Heart right ventricle (tissue), 16 donors: ENCODE data around the gene BNIP3. TPM values are rescaled to one million over a fixed set of nuclear protein-coding genes. Genes with fewer than 3 reads are reported as not detected.

ENCODE experiments used
- ATAC-seq, 8 donors: fragments of 200-7000 bp; cut with Tn5 transposase; one replicate each; pipeline ENCODE4 v1.9.1; 2020; ENCODE audit warnings: mild to moderate bottlenecking in 8 of 8, moderate library complexity in 8 of 8, moderate number of reproducible peaks in 1 of 8
- DNase-seq, 2 donors: peaks; one replicate each; pipeline ENCODE4 v3.0.0-alpha.2; 2020
- H3K27ac ChIP-seq, 10 donors: fragments of 200-600 bp; sonication (generic) in 2 of 10; one replicate each; pipeline versions ENCODE4 v1.5.0 to v1.8.0; 2020 to 2022; ENCODE audit warnings: mild to moderate bottlenecking in 3 of 10
- H3K27me3 ChIP-seq, 7 donors: fragments of 200-600 bp; one replicate each; pipeline ENCODE4 v1.8.0; 2021 to 2022; ENCODE audit warnings: mild to moderate bottlenecking in 2 of 7
- H3K36me3 ChIP-seq, 9 donors: fragments of 200-600 bp; sonication (generic) in 1 of 9; one replicate each; pipeline versions ENCODE4 v1.5.0 to v1.8.0; 2020 to 2022; ENCODE audit warnings: mild to moderate bottlenecking in 2 of 9
- H3K4me1 ChIP-seq, 9 donors: fragments of 200-600 bp; sonication (generic) in 1 of 9; one replicate each; pipeline versions ENCODE4 v1.5.0 to v1.8.0; 2020 to 2022; ENCODE audit warnings: mild to moderate bottlenecking in 4 of 9
- H3K4me3 ChIP-seq, 10 donors: fragments of 200-600 bp; sonication (generic) in 2 of 10; one replicate each; pipeline versions ENCODE4 v1.5.0 to v1.8.0; 2020 to 2022; ENCODE audit warnings: mild to moderate bottlenecking in 7 of 10, moderate library complexity in 2 of 10
- H3K9me3 ChIP-seq, 11 donors: fragments of 200-600 bp in 10 of 11; sonication (generic) in 2 of 11; one replicate each; pipeline versions ENCODE4 v1.5.0 to v1.8.0; 2013 to 2022; ENCODE audit warnings: mild to moderate bottlenecking in 2 of 11, control low read depth in 1 of 11, moderate library complexity in 1 of 11
- WGBS, 2 donors: extraction: QIAGEN DNeasy Blood & Tissue Kit; methylation state at CpG; one replicate each; pipeline ENCODE4 v1.1.7; 2013; ENCODE audit warnings: inconsistent platforms in 1 of 2; 5-methylcytosine and 5-hydroxymethylcytosine counted together
- intact Hi-C, 10 donors: fragments of 100-400 bp; cut with DNase I; formaldehyde crosslinking; loops; one replicate each; pipeline versions ENCODE4 v1.11.1 to v1.14.2; 2022
- polyA plus RNA-seq, 2 donors: library from polyadenylated mRNA; stranded (reverse); fragments of 200-250 nt; gene quantifications; one replicate each; pipeline ENCODE4 v1.2.3, GENCODE V29; 2013
- total RNA-seq, 10 donors: library from RNA; stranded (reverse); fragmentation: NEBNext Ultra II Directional in 3 of 10; extraction: Animal tissue kit (Norgen Biotek cat#: 25700) in 3 of 10; gene quantifications; one replicate each; pipeline versions ENCODE4 v1.2.1 to v1.2.4, GENCODE V29; 2021 to 2023
- TF ChIP-seq, protein P1 (sequence below), 9 donors: fragments of 200-600 bp; sonication (generic) in 2 of 9; IDR thresholded peaks; one replicate each; pipeline versions ENCODE4 v1.5.0 to v1.8.0; 2021 to 2022; ENCODE audit warnings: antibody characterized with exemption in 9 of 9, mild to moderate bottlenecking in 5 of 9, moderate library complexity in 1 of 9
- donor health status: Arrhythmogenic right ventricular cardiomyopathy.
- donor health status: ischemic (EF 13 %, LVEDD 7.1; RV severe dilation, severe dysfunction).
- donor health status: healthy with polysubstance abuse.
- donor health status: DM: no; HTN: yes; CAD: no.
- donor health status: DM: no; HTN: no; CAD: no.
- donor health status: ischemic (EF 25% LVEDD 6.9; RV normal size, moderate dysfunction).
- donor health status: ischemic (EF 25% LVEDD 5.7; RV mildly dilated, moderate dysfunction).
- donor health status: healthy.
- donor health status: DM: yes; HTN: yes; CAD: no.
- donor health status: Ischemic cardiomyopathy.
- donor health status: ischemic (EF 35%, LVEDD 5.7; RV mildly dilated, moderate dysfunction).
- donor health status: nonischemic (EF 11% LVEDD 7.7; RV severe dilation, severe dysfunction).
- donor health status: DM: yes; HTN: yes; CAD: no.
- donor health status: PGD.
- donor health status: ischemic (EF 29% LVEDD 5.4; RV normal size, mild dysfunction).
- donor health status: nonischemic (EF 23%, LVEDD 6.1; RV moderate dilation, normal function).

The BNIP3 gene
- total and polyA plus RNA-seq, 12 donors: 34.6 to 211 (median 148) TPM

DNA sequence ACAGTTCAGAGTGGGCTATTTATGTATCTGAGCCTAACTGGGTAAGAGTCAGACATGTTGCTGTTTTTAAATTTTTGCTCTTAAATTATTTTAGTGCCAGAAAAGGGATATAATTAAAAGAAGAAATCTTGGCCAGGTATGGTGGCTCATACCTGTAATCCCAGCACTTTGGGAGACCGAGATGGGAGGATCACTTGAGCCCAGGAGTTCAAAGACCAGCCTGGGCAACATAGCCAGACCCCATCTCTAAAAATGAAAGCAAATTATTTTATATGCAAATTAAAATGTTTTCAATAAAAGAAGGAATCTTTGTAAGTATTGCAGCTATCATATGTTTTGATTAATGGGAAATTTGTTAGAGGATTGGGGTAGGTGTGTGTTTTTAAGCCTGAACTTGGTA, 39.3 kb downstream of the BNIP3 start:
- ATAC-seq (no peak), DNase-seq (no peak)
- H3K36me3 ChIP-seq: peaks cover 0 to 97% (median 45%) of the 10 kb centered on the region in 9 donors
- no peaks in the 10 kb centered on the region for H3K9me3 ChIP-seq
- H3K4me3 ChIP-seq: no peak overlapping the region
- TF ChIP-seq, protein P1, sequence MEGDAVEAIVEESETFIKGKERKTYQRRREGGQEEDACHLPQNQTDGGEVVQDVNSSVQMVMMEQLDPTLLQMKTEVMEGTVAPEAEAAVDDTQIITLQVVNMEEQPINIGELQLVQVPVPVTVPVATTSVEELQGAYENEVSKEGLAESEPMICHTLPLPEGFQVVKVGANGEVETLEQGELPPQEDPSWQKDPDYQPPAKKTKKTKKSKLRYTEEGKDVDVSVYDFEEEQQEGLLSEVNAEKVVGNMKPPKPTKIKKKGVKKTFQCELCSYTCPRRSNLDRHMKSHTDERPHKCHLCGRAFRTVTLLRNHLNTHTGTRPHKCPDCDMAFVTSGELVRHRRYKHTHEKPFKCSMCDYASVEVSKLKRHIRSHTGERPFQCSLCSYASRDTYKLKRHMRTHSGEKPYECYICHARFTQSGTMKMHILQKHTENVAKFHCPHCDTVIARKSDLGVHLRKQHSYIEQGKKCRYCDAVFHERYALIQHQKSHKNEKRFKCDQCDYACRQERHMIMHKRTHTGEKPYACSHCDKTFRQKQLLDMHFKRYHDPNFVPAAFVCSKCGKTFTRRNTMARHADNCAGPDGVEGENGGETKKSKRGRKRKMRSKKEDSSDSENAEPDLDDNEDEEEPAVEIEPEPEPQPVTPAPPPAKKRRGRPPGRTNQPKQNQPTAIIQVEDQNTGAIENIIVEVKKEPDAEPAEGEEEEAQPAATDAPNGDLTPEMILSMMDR (IDR thresholded peaks at IDR 0.05): no peak
- peaks cover 0 to 13% (median 7%) of the 10 kb centered on the region in 9 donors for H3K4me1 ChIP-seq
- H3K27ac ChIP-seq: no peak overlapping the region
- 96 to 100% methylated on average over 1 of the region's 1 CpG for WGBS, 2 donors
- no peaks in the 10 kb centered on the region for H3K27me3 ChIP-seq
- intact Hi-C loops: loop anchor here in 4 of 10 donors (5.0 kb wide), 2 partner anchors 40 to 55 kb away; partner anchors contain the start of gene PPP2R2D (in 3 of the 4)

DNA sequence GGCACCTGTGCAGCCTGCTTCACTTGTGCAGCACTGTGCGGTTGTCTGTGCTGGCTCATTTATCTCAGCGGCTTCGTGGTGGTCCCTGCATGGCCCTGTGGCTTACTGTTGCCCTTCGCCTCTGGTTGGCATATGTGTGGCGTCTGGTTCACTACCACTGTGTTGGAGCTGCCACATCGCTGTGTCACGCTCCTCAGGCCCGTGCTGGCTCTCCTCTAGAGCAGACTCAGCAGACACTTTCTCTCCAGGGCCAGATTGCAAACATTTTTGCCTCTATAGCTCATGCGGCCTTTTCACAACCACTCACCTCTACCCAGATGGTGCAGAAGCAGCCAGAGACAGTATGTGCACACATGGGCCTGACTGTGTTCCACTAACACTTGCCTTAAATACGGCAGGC, 43.0 kb downstream of the BNIP3 start:
- TF ChIP-seq, protein P1 (IDR thresholded peaks at IDR 0.05): no peak
- WGBS, 2 donors: 94 to 96% methylated on average over 10 of the region's 10 CpGs
- H3K27ac ChIP-seq: no peak overlapping the region
- ATAC-seq (no peak), DNase-seq (no peak)
- no peaks in the 10 kb centered on the region for H3K27me3 ChIP-seq
- H3K4me3 ChIP-seq: no peak overlapping the region
- intact Hi-C loops: loop anchor here in 1 of 10 donors (5.0 kb wide), 1 partner anchor 36 kb away; the partner anchor contains the start of gene PPP2R2D
- H3K9me3 ChIP-seq: no peaks in the 10 kb centered on the region
- H3K36me3 ChIP-seq: peaks cover 0 to 96% (median 33%) of the 10 kb centered on the region in 9 donors
- H3K4me1 ChIP-seq: peaks cover 0 to 32% (median 20%) of the 10 kb centered on the region in 9 donors

DNA sequence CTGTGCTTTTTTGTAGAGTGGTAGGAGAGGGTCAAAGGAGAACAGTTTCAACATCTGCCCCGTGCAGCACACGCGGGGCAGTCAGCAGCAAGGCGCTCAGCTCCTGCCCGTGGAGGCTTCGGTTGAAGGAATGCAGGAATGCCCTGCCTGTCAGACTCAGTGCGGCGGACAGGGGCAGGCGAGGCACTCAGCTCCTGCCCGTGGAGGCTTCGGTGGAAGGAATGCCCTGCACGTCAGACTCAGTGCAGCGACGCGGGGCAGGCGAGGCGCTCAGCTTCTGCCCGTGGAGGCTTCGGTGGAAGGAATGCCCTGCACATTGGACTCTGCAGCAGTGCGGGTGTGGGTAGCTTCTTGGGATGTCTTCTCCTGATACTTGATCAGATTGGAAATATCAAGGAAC, 43.9 kb downstream of the BNIP3 start:
- ATAC-seq (peak; percentile 72 to 90 (median 84)), DNase-seq (peak in 1 of 2 donors; percentile 35)
- TF ChIP-seq, protein P1 (IDR thresholded peaks at IDR 0.05): no peak
- Histone ChIP-seq H3K36me3 (peaks cover 0 to 89% (median 33%) of the 10 kb centered on the region in 9 donors), H3K27me3 (no peaks in the 10 kb centered on the region), H3K4me1 (peaks cover 0 to 41% (median 26%) of the 10 kb centered on the region in 9 donors), H3K27ac (peak overlapping the region in 1 of 10 donors; percentile 11), H3K9me3 (no peaks in the 10 kb centered on the region), H3K4me3 (no peak overlapping the region)
- 56 to 69% methylated on average over 20 of the region's 20 CpGs for WGBS, 2 donors
- intact Hi-C loops: loop anchor here in 1 of 10 donors (5.0 kb wide), 1 partner anchor 36 kb away; the partner anchor contains the start of gene PPP2R2D

DNA sequence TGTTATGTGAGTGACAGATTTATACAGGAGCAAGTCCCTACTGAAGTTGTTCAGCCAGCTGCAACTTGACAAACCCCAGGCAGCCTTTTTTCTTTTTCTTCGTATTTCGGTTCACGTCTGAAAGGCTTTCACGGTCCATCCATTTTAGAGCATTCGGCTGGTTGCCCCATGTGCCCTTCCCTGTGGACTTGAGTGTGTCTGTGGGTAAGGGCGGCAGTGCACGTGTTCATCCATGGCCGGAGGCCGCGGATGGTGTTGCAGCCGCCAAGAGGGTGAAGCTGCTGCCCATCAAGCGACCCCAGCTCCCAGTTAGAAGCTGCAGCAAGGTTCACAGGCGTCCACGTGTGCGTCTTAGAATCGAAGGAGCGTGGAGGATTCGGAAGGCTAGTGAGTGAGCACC, 45.0 kb downstream of the BNIP3 start:
- 96% methylated on average over 18 of the region's 18 CpGs for WGBS, 2 donors
- Histone ChIP-seq H3K36me3 (peaks cover 0 to 78% (median 29%) of the 10 kb centered on the region in 9 donors), H3K4me1 (peaks cover 0 to 52% (median 32%) of the 10 kb centered on the region in 9 donors), H3K4me3 (no peak overlapping the region), H3K9me3 (no peaks in the 10 kb centered on the region), H3K27me3 (no peaks in the 10 kb centered on the region), H3K27ac (no peak overlapping the region)
- TF ChIP-seq, protein P1 (IDR thresholded peaks at IDR 0.05): no peak
- ATAC-seq (no peak), DNase-seq (no peak)
- intact Hi-C loops: loop anchor here in 1 of 10 donors (5.0 kb wide), 1 partner anchor 34 kb away; the partner anchor contains the start of gene PPP2R2D
